Measurements from ENCODE around the gene BRIP1. TPM values are rescaled to one million over a fixed set of nuclear protein-coding genes. Genes with fewer than 3 reads are reported as not detected.

The BRIP1 gene
- total and polyA plus RNA-seq, 10 of the 15 experiments (the other 5 are each of a cell fraction or from before 2014, with no cell fraction given) = 4.0 to 24.2 (median 12.8) TPM

DNA sequence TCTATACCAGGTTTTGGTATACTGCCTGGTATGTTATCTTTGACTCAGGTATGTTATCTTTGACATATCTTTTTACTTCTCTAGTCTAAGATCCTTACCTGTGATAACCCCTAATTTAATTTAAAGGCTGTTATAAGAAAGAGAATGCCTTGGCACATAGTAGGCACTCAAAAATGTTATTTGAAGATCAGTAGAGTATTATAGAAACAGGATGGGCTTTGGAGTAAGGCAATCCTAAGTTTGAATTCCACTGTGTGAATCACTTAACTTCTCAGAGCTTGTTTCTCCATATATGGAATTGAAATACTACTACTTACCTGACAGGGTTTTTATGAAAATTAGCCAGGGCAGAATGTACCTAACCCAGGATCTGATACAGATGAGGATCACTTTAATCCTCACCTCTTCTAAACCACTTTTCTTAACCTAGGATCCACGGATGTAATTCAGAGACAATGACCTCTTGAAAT, 1.2 kb downstream of the BRIP1 start:
- Histone ChIP-seq H3K4me1 (ENCODE audit: control insufficient read depth, insufficient read depth, low read length) (peaks cover 3% of the 10 kb centered on the region; the same call in 1 of the 2 replicates), H3K36me3 (ENCODE audit: control insufficient read depth in 2 of 2, insufficient read depth in 2 of 2, low read length in 1 of 2) (peaks cover 0 to 3% of the 10 kb centered on the region in 2 experiments; a peak in 1 of 4 replicates), H2AFZ (ENCODE audit: control insufficient read depth, low read depth, low read length) (peak overlapping the region; percentile 11), H3K27ac (ENCODE audit: control insufficient read depth, insufficient read depth) (peak overlapping the region; percentile 97), H3K4me2 (ENCODE audit: control insufficient read depth, insufficient read depth) (peak overlapping the region; percentile 88), H3K27me3 (replicated peaks in 1 of 2; ENCODE audit: control insufficient read depth in 2 of 2, insufficient read depth in 2 of 2, low read length in 1 of 2) (no peaks in the 10 kb centered on the region), H3K79me2 (ENCODE audit: control insufficient read depth, insufficient read depth, low read length) (peaks cover 27% of the 10 kb centered on the region), H3K4me3 (peak overlapping the region; percentile 98), H3K9ac (ENCODE audit: control insufficient read depth, insufficient read depth, low read length) (peak overlapping the region; percentile 96), H3K9me3 (replicated peaks; ENCODE audit: control insufficient read depth, insufficient read depth, low read length) (no peaks in the 10 kb centered on the region), H4K20me1 (ENCODE audit: control insufficient read depth, insufficient read depth) (no peaks in the 10 kb centered on the region)
- ChIA-PET CTCF (interaction anchor here (0.6 to 4.9 kb wide), 12 partner anchors 11 to 1277 kb away, joined by 3 to 52 read pairs (median 4); no protein-coding TSS in a partner anchor), SMC1A (ENCODE audit: uncharacterized antibody, unreplicated experiment) (interaction anchor here (0.6 to 6.0 kb wide), 13 partner anchors 11 to 450 kb away, joined by 3 to 35 read pairs (median 3); no protein-coding TSS in a partner anchor), POLR2A (interaction anchor here (2.2 kb wide), 1 partner anchor 23 kb away, joined by 6 read pairs; no protein-coding TSS in a partner anchor), RAD21 (ENCODE audit: unreplicated experiment) (interaction anchor here (0.5 to 5.0 kb wide), 9 partner anchors 10 to 340 kb away, joined by 3 to 31 read pairs (median 3); no protein-coding TSS in a partner anchor)
- 0% methylated on average over 1 of the region's 1 CpG for WGBS (ENCODE audit: insufficient coverage, insufficient replicate concordance, low lambda C conversion rate, missing lambda C conversion rate)
- ATAC-seq = no peak; the same call in 2 of the 3 replicates
- intact Hi-C loops (cut with micrococcal nuclease; ENCODE audit: unreplicated experiment) = loop anchor here (5.0 kb wide), 1 partner anchor 245 kb away; no protein-coding TSS in a partner anchor
- no peak for DNase-seq (ENCODE audit: low read depth, low spot score)
- no peak for TF ChIP-seq RAD51 (IDR thresholded peaks at IDR 0.05)
- TF ChIP-seq MTA2 (IDR thresholded peaks at IDR 0.05; ENCODE audit: low read depth) = no peak
- TF ChIP-seq, protein P1, sequence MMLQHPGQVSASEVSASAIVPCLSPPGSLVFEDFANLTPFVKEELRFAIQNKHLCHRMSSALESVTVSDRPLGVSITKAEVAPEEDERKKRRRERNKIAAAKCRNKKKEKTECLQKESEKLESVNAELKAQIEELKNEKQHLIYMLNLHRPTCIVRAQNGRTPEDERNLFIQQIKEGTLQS (IDR thresholded peaks at IDR 0.05; ENCODE audit: borderline replicate concordance, extremely low read depth, low read depth, low read length) = no peak
- no peak for TF ChIP-seq MEF2B (IDR thresholded peaks at IDR 0.05; ENCODE audit: partially characterized antibody, poor library complexity, severe bottlenecking)
- no peak for TF ChIP-seq SREBF1 (IDR thresholded peaks at IDR 0.05; ENCODE audit: low read length)
- TF ChIP-seq, protein P2, sequence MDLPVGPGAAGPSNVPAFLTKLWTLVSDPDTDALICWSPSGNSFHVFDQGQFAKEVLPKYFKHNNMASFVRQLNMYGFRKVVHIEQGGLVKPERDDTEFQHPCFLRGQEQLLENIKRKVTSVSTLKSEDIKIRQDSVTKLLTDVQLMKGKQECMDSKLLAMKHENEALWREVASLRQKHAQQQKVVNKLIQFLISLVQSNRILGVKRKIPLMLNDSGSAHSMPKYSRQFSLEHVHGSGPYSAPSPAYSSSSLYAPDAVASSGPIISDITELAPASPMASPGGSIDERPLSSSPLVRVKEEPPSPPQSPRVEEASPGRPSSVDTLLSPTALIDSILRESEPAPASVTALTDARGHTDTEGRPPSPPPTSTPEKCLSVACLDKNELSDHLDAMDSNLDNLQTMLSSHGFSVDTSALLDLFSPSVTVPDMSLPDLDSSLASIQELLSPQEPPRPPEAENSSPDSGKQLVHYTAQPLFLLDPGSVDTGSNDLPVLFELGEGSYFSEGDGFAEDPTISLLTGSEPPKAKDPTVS (IDR thresholded peaks at IDR 0.05; ENCODE audit: low read depth, low read length) = no peak
- no peak for TF ChIP-seq RAD21 (IDR thresholded peaks at IDR 0.05; ENCODE audit: insufficient read depth, low read depth, low read length)
- TF ChIP-seq POLR2AphosphoS2 (IDR thresholded peaks at IDR 0.05; ENCODE audit: low read depth, low read length) = no peak
- no peak for TF ChIP-seq BHLHE40 (IDR thresholded peaks at IDR 0.05; ENCODE audit: borderline replicate concordance in 1 of 2, low read depth in 2 of 2, low read length in 1 of 2)
- TF ChIP-seq CREB1 (IDR thresholded peaks at IDR 0.05; ENCODE audit: low read depth) = no peak
- no peak for TF ChIP-seq ESRRA (IDR thresholded peaks at IDR 0.05; ENCODE audit: low read length)
- TF ChIP-seq, protein P3, sequence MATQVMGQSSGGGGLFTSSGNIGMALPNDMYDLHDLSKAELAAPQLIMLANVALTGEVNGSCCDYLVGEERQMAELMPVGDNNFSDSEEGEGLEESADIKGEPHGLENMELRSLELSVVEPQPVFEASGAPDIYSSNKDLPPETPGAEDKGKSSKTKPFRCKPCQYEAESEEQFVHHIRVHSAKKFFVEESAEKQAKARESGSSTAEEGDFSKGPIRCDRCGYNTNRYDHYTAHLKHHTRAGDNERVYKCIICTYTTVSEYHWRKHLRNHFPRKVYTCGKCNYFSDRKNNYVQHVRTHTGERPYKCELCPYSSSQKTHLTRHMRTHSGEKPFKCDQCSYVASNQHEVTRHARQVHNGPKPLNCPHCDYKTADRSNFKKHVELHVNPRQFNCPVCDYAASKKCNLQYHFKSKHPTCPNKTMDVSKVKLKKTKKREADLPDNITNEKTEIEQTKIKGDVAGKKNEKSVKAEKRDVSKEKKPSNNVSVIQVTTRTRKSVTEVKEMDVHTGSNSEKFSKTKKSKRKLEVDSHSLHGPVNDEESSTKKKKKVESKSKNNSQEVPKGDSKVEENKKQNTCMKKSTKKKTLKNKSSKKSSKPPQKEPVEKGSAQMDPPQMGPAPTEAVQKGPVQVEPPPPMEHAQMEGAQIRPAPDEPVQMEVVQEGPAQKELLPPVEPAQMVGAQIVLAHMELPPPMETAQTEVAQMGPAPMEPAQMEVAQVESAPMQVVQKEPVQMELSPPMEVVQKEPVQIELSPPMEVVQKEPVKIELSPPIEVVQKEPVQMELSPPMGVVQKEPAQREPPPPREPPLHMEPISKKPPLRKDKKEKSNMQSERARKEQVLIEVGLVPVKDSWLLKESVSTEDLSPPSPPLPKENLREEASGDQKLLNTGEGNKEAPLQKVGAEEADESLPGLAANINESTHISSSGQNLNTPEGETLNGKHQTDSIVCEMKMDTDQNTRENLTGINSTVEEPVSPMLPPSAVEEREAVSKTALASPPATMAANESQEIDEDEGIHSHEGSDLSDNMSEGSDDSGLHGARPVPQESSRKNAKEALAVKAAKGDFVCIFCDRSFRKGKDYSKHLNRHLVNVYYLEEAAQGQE (IDR thresholded peaks at IDR 0.05; ENCODE audit: low read depth, low read length) = no peak
- TF ChIP-seq STAT3 (IDR thresholded peaks at IDR 0.05; ENCODE audit: low read depth, low read length) = no peak
- TF ChIP-seq, protein P4, sequence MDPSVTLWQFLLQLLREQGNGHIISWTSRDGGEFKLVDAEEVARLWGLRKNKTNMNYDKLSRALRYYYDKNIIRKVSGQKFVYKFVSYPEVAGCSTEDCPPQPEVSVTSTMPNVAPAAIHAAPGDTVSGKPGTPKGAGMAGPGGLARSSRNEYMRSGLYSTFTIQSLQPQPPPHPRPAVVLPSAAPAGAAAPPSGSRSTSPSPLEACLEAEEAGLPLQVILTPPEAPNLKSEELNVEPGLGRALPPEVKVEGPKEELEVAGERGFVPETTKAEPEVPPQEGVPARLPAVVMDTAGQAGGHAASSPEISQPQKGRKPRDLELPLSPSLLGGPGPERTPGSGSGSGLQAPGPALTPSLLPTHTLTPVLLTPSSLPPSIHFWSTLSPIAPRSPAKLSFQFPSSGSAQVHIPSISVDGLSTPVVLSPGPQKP (IDR thresholded peaks at IDR 0.05; ENCODE audit: low read depth, low read length) = no peak
- no peak for TF ChIP-seq PAX8 (IDR thresholded peaks at IDR 0.05)
- no peak for TF ChIP-seq SMAD1 (IDR thresholded peaks at IDR 0.05; ENCODE audit: low read depth, partially characterized antibody)
- TF ChIP-seq SREBF2 (IDR thresholded peaks at IDR 0.05; ENCODE audit: low read length) = no peak
- in situ Hi-C loops (cut with MboI) = no loop called here
- FAIRE-seq = peak; percentile 47
- no TSS peak for BruUV-seq (replicated peaks)
